GM18870 (cell line): ENCODE measurements around the gene TES.
A peak's percentile ranks its signal among the peaks of the same experiment; 100 is the strongest.

Experiments
- ATAC-seq: cut with Tn5 transposase; IDR thresholded peaks from one replicate; pipeline ENCODE4 v1.9.1; 2021; ENCODE audit warnings: moderate library complexity; ENCODE audit not compliant: unreplicated experiment

Gene TES

GRCh38 chr7:116219834-116220233, 9.5 kb downstream of the TES start:
- ATAC-seq, result no peak

DNA sequence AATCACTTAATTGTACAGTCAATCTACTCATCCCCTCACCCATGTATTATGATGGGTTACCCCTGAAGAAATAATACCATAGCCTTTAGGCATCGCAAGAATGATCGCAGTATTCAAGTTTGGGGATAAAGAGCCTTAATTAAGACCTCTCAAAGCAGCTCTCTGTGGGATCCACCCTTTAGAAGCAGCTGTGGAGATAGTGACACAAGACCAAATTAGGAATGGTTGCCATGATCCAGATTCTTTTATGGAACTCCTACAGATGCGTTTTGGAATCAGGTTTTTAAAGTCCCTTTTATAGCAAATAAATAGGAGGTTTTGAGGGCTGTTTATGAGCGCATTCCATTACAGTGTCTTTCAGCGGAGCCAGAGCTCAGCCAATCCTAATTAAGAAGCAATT, 12.2 kb downstream of the TES start:
- no peak for ATAC-seq

DNA sequence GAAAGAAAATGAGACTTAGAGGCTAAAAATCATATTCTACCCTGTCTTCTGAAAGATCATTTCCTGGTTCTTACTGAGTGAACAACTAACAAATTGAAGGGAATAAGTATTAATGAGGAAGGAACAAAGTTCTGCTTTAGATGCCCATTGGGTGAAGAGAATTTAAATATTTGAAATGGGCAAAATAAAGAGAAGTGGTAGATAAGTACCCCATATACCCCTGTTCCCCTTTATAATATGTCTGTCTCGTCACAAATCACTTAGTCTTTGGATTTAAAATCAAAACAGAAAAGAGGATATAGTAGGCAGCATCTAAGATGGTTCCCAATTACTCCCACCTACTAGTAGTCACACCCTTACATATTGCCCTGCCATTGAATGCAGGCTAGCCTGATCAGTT, 13.2 kb downstream of the TES start:
- no peak for ATAC-seq

GRCh38 chr7:116224492-116225098, 14.3 kb downstream of the TES start:
- ATAC-seq, result peak; percentile 55

DNA sequence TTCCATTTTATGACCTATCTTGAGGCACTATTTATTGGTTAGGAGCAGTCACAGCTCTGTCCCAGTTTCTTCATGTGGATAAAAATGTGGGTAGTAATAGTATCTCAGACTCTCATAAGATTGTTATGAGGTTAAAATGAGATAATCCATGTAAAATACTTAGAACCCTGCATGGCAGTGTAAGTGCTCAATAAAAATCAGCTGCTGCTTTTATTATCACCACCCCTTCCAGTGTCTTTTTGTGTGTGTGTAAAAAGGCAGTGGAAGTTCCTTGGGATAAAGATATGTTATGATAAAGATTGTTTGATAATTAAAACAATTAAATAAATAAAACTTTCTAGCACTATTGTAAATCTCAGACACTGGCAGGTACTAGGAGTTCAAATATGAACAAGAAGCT, 15.5 kb downstream of the TES start:
- no peak for ATAC-seq

- ATAC-seq, result no peak
Measured at GRCh38 chr7:116226664-116227063, 16.3 kb downstream of the TES start.

DNA sequence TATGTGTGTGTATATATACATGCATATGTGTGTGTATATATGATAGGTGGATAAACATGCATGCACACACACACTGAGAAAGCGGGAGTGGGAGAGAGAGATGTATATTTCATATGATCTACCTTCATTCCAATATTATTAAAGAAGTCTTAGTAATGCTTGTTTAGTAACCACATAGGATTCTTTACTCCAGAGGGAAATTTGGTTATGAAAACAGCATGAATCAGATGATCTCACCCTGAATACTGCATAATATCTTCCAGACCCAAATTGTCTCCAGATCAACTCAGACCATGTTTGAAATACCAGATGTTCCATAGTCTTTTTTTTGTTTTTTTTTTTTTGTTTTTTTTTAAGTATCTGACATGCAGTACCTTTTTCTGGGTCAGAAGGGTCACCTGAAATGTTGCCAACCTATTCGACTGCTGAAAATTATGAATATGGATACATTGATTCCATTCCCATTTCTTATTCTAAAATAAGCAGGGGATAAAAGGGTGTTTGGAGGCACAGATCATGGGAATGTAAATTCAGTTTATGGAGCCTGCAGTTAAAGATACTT, 17.4 kb downstream of the TES start:
- no peak for ATAC-seq

DNA sequence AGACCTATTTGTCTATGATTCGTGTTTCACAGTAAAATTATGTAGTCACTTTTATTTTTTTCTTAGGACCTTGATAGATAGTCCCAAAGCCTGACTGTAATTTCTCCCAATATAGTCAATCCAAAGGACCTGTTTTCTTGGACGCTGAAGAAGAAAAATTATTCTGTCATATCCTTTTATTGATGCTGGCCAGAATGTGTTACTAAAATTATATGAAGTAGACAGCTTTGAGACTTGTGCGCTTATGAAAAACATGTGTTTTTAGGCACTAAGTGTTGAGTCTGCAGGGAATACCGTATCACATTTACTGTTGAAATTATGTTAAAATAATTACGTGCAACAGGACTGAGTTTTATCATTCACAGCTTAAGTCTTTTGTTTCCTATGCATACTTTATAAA, 17.9 kb downstream of the TES start:
- ATAC-seq, result no peak

DNA sequence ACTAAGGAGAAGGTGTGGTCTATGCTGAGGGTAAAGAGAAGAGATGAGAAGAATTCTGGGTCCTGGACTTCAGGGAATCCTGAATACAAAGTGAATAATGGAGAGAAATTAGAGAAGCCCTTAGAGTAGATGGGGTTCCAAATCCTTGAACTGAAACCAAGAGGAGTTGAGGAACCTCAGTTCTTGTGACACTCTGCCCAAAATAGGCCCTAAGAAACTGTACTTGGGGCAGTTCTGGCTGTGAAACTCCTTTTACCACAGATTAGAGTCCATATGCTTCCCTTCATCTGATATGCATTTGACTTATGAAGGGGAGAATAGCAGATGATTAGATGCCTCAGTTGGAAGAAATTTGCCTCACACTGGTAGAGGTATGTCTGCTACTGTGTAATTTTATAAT, 19.0 kb downstream of the TES start:
- ATAC-seq, result peak; percentile 38

GRCh38 chr7:116230191-116231005, 20.1 kb downstream of the TES start:
- no peak for ATAC-seq

- no peak for ATAC-seq
Measured at GRCh38 chr7:116231543-116231942, 21.2 kb downstream of the TES start.

DNA sequence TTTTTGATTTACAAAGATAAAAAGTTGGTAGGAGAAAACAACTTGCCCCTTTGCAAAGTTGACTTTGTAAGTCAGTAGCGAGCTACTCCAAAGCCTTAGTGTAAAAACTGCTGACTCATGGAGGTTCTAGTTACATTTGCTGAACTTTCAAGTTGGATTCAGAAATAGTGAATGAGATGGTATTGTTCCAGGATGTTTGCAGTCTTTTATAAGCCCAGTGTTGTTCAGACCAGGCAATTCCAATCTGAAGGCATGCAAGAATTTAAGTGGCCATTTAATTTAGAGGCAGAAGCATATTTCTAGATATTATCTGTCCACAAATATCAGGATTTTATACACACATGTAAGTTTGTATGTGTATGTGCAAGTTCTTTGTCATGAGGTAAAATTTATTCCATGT, 21.6 kb downstream of the TES start:
- ATAC-seq, result no peak

GRCh38 chr7:116232350-116232749, 22.0 kb downstream of the TES start:
- no peak for ATAC-seq

- no peak for ATAC-seq
Measured at GRCh38 chr7:116232920-116233319, 22.6 kb downstream of the TES start.

DNA sequence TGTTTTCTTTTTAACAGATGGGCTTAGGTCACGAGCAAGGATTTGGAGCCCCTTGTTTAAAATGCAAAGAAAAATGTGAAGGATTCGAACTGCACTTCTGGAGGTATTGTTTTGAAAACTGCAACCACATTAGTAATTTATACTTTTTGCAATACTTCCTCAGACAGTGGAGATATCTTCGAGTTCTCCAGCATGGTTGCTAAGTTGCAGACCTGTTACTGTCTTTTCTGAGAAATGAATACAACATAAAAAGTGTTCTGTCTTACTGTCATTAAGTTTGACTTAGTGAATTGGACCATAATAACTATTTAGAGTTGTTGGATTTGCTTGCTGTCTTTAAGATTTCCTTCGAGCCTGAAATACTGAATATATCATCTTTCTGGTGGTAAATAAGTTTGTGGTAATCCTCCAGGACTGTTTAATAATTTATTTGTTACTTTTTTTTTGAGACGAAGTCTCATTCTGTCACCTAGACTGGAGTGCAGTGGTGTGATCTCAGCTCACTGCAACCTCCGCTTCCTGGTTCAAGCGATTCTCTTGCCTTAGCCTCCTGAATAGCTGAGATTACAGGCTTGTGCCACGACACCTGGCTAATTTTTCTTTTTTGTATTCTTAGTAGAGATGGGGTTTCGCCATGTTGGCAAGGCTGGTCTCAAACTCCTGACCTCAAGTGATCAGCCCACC, 24.3 kb downstream of the TES start:
- no peak for ATAC-seq

DNA sequence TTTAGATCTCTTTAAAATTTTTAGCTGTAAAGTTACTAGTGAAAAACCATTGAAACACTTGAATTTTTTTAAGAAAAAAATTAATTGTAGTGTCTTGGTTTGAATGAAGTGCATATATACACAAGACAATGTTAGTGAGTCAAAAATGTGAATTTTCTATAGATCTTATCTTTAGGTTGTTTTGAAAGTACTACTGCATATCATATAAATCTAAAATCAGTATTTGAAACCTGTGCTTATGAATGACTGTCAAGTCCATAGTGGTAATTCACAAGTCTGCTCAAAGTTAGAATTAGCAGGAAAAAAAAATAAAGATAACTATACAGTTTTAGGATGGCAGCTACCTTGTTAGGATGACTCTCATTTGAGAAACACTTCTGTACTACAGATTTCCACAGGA, 25.0 kb downstream of the TES start:
- ATAC-seq, result no peak

- ATAC-seq, result no peak
Measured at GRCh38 chr7:116236020-116236630, 25.8 kb downstream of the TES start.

DNA sequence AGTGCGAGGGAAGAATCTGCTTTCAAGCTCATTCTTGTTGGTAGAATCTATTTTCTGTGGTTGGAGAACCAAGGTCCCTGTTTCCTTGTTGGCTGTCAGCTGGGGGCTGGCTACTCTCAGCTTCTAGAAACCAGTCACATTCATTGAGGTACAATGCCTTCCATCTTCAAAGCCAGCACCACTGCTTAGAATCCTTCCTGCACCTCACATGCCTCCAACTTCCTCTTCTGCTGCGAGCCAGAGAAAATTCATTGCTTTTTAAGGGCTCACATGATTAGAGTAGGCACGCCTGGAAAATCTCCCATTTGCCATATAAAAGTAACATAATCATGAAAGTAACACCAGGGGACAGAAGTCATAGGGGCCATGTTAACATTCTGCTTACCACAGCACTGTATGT, 28.7 kb downstream of the TES start:
- ATAC-seq, result no peak

DNA sequence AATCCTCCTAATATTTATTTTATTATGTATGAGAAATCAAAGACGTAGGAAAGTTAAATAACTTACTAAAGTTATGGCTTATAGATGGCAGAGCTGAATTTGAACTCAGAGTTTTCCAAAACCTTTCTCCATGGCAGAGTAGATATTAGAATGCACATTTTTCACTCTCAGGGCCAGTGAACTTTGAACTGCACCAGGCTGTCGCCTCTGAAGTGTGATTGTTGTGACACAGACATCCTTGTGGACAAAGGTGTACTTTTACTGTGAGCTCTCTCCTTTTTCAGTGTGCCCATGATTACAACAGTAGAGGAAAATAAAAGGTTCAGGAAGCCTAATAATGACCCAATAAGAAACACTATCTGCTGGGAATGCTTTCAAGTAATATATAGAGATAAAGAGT, 29.1 kb downstream of the TES start:
- ATAC-seq, result no peak

DNA sequence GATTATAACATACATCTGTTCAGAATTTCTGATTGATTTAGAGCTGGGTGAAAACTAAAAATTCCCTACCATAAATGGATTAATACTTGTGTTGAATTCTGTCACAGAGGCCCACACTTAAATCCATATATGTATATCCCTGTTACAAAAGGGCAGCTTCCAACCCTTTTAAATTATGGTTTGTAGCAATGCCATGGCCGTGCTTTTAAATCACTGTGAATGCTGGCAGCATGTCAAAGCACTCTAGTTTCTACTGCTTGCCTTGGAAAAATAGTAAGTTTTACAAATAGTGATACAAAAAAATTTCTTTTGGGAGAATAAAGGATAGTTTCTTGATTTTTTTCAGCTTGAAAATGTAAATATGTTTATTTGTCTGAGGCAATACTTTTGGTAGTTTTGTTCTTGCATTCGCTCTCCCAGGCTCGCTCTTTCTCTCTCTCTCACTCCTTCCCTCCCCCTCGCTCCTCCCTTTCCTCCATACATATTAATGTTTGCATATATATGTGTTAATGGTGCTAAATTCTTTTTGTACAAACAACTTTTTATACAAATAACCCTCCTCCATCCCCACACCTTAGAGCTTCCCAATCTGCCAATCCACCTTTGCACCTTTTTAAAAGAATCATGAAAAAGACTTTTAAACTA, 29.8 kb downstream of the TES start:
- no peak for ATAC-seq

- ATAC-seq, result no peak
Measured at GRCh38 chr7:116241291-116241690, 31.0 kb downstream of the TES start.
